CD4-positive, alpha-beta T cell treated with Interleukin-4 for 1 hour (primary cell): ENCODE results near the gene COPB1.

Source experiments
- DNase-seq, 2 donors: peaks; one replicate each; pipeline ENCODE4 v3.0.0-alpha.2; 2020 to 2022

Gene COPB1

GRCh38 chr11:14423633-14424032 is 76.0 kb downstream of the COPB1 start:
- no peak for DNase-seq

GRCh38 chr11:14422814-14423182 is 76.8 kb downstream of the COPB1 start:
- DNase-seq: no peak

GRCh38 chr11:14422052-14422813 is 77.4 kb downstream of the COPB1 start:
- DNase-seq: no peak

DNA sequence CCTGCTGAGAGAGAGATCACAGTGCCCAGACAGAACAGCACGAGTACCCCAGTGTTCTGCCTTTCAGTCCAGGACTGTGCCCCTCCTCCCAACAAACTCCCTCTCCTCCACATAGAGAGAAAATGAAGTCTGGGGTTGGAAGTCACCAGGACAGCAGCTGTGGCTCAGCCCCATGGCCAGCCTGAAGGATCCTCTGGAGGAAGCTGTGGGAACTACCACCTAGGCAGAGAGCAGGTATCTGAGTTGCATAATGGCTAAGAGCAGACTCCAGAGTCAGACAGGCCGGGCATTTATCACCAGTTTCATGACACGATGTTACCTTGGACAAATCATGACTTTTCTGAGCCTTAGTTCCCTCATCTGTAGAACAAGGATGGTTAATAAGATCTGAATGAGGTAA is 79.4 kb downstream of the COPB1 start:
- DNase-seq: no peak

DNA sequence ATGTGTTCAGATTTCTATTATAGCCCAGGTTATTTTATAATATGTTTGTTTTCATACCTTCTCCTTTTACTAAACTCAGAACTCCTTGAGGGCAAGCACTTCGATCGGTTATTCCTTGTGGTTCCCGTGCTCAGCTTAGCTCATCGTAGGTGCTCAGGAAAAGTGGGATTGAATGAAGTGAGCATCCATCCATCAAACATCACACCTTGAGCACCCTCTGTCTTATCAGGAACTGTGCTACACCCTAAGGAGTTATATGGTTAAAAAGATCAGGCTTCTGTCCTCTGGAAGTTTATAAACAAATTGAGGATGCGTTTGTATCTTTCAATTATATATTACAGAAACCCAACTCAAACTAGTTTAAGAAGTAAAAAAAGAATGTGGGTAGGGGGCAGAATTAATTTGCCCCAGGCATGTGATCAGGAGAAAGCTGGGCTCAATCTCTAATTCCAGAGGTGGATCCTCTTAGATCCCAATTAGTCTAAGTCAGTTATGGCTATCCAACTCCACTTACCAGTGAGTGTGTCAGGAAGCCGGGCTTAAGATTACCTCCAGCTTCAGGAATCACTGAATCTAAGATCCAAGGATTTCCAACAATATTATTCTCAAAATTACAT is 80.7 kb downstream of the COPB1 start:
- no peak for DNase-seq

- DNase-seq: no peak
These were observed 81.8 kb downstream of the COPB1 start for GRCh38 chr11:14417617-14418374.

DNA sequence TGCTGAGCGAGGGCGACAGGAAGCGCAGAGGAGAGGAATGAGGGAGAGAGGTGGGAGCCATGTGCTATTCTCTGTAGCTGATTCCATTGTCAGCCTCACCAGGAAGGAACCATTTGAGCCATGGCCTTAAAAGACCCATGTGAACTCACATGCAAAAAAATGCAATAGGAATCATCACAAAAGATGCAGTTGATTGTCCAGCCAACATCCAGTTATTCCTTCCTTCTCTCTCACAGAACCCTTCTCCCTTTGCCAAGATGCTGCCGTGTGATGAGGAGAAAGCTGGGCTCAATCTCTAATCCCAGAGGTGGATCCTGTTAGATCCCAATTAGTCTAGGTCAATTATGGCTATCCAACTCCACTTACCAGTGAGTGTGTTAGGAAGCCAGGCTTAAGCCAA is 82.4 kb downstream of the COPB1 start:
- DNase-seq: no peak

DNA sequence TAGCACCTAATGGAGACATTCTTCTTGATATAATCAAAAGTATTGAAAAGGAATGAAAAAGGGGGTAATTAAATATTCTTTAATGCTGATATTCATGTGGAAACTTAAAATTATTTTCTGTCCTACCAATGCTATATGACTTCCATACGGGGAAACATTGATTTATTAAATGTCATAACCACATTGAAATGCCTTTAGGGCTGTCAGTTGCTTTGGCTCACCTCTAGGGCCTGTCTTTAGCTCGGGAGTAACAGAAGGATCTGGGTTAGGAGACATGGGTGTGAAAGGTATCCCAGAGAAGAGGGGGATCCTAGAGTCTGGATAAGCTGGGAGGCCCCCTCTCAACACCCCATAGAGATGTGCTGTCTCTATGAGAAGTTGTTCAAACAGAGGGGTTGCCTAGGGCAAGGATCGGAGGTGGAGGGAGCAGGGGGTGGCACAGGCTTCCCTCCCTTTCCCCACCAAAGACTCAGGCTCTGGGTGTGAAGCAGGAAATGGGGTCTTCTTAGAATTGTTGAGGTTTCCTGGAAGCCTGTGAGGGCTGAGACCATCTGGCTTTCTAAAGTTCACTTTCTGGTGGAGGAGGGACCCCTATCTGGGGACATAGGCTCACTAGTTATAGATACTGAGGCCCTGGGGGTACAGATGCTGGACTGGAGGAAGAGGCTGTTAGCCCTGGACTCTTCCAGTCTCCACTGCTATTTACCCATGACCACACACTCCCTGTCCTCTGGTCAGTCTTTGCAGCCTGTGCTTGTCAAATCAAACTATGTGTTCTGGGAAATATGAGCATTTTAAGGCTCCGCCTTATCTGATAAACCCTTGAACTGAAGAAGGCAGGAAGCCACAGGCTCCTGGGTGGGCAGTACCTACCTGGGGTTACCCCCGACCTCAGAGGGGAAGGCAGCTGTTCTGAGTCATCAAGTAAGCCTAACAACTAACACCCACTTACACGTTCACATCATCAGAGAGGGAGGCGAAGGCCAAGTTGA is 84.8 kb downstream of the COPB1 start:
- peak; percentile 70 to 77 for DNase-seq

- DNase-seq: no peak
These were observed 86.1 kb downstream of the COPB1 start for GRCh38 chr11:14413307-14414069.

DNA sequence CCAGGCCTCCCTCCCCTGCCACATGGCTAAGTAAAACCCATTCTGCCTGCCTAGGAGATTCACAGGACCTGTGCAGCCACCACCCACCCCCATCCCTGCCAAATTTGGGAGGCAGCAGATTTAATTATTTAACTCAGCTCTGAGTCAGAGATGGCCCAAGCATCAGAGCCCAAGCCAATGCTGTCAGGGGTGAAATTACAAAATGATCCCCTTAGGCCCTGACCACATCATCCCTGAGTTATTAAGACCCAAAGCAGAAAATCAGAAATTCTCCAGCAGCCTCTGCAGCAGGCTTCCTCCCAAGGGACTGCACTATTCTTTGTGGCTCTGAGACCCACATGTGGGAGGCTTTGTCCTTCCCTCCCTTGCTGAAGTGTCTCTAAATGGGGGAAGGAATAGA is 87.8 kb downstream of the COPB1 start:
- no peak for DNase-seq

DNA sequence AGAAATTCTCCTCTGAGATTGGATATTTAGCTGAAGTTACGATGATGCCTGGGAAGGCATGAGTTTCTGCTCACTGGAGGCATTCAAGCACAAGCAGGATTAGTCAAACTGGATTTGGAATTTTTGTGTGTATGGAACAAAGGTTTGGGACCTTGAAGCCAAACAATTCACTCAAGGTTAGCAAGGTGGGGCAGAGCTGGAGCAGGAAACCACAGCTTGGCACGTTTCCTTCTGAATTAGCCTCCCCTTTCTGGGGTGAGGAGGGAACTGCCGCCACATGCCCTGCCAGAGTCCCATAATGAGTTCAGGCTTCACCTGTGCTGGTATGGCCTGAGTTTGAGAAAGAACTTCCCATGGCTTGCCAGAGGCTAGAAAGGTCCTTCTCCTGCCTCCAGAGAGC is 89.7 kb downstream of the COPB1 start:
- no peak for DNase-seq

- DNase-seq: no peak
These were observed 91.0 kb downstream of the COPB1 start for GRCh38 chr11:14408612-14409011.
